T1000 (cell line): ENCODE results near the gene RCN2.
"Not testable (repeated sequence)": the region's sequence is repeated elsewhere in the genome, so short reads cannot be mapped to it uniquely, and the experiment has no call there.

Experiments used
- DNase-seq: peaks from one replicate; lab custom pipeline; 2025; ENCODE audit warnings: mixed read lengths; lab: John Stamatoyannopoulos, UW

The RCN2 gene

GRCh38 chr15:76932135-76932966 is 802 bp downstream of the RCN2 start:
- DNase-seq, result no peak

GRCh38 chr15:76935620-76936019 is 4.1 kb downstream of the RCN2 start:
- no peak for DNase-seq

GRCh38 chr15:76936671-76937070 is 5.1 kb downstream of the RCN2 start:
- no peak for DNase-seq

- no peak for DNase-seq
Observed at GRCh38 chr15:76938752-76939151, 7.2 kb downstream of the RCN2 start.

GRCh38 chr15:76939715-76940114 is 8.2 kb downstream of the RCN2 start:
- no peak for DNase-seq

- no peak for DNase-seq
Observed at GRCh38 chr15:76941636-76942035, 10.1 kb downstream of the RCN2 start.

- no peak for DNase-seq
Observed at GRCh38 chr15:76942331-76942730, 10.8 kb downstream of the RCN2 start.

GRCh38 chr15:76945494-76946093 is 14.0 kb downstream of the RCN2 start:
- no peak for DNase-seq

GRCh38 chr15:76947454-76947853 is 15.9 kb downstream of the RCN2 start:
- DNase-seq, result no peak

- no peak for DNase-seq
Observed at GRCh38 chr15:76951220-76951619, 19.7 kb downstream of the RCN2 start.

GRCh38 chr15:76953913-76954312 is 22.4 kb downstream of the RCN2 start:
- DNase-seq, result no peak

GRCh38 chr15:76954744-76955143 is 23.2 kb downstream of the RCN2 start:
- DNase-seq, result no peak

- DNase-seq, result no peak
Observed at GRCh38 chr15:76961268-76962011, 29.9 kb downstream of the RCN2 start.

- DNase-seq, result no peak
Observed at GRCh38 chr15:76962337-76963013, 30.9 kb downstream of the RCN2 start.

GRCh38 chr15:76963596-76963995 is 32.0 kb downstream of the RCN2 start:
- DNase-seq, result no peak

GRCh38 chr15:76964157-76964556 is 32.6 kb downstream of the RCN2 start:
- no peak for DNase-seq

- not testable (repeated sequence) for DNase-seq
Observed at GRCh38 chr15:76966051-76966450, 34.5 kb downstream of the RCN2 start.

- DNase-seq, result no peak
Observed at GRCh38 chr15:76967067-76967466, 35.5 kb downstream of the RCN2 start.

- DNase-seq, result no peak
Observed at GRCh38 chr15:76968306-76968705, 36.8 kb downstream of the RCN2 start.

- no peak for DNase-seq
Observed at GRCh38 chr15:76972389-76973361, 41.1 kb downstream of the RCN2 start.

GRCh38 chr15:76973362-76973743 is 41.8 kb downstream of the RCN2 start:
- DNase-seq, result no peak
